ENCODE results near the gene MGME1. TPM values are rescaled to one million over a fixed set of nuclear protein-coding genes. Genes with fewer than 3 reads are reported as not detected.
"Not testable (repeated sequence)": the region's sequence is repeated elsewhere in the genome, so short reads cannot be mapped to it uniquely, and the experiment has no call there.

The MGME1 gene
- polyA plus RNA-seq, 12 donors = 16.4 to 30.5 (median 20.5) TPM; not detected in 1

- DNase-seq = no peak
These were observed 48.0 kb downstream of the MGME1 start for GRCh38 chr20:18016772-18017171.

GRCh38 chr20:18018100-18018499, 49.3 kb downstream of the MGME1 start:
- no peak for DNase-seq

- no peak for DNase-seq
These were observed 50.2 kb downstream of the MGME1 start for GRCh38 chr20:18019068-18019467.

GRCh38 chr20:18020931-18021330, 52.1 kb downstream of the MGME1 start:
- no peak for DNase-seq

GRCh38 chr20:18024606-18025127, 55.8 kb downstream of the MGME1 start:
- DNase-seq = no peak

- not testable (repeated sequence) for DNase-seq
These were observed 58.2 kb downstream of the MGME1 start for GRCh38 chr20:18027011-18027410.

- DNase-seq = no peak
These were observed 61.2 kb downstream of the MGME1 start for GRCh38 chr20:18030020-18030419.

- no peak for DNase-seq
These were observed 62.2 kb downstream of the MGME1 start for GRCh38 chr20:18031050-18031449.

- no peak for DNase-seq
These were observed 63.2 kb downstream of the MGME1 start for GRCh38 chr20:18031888-18032509.

- no peak for DNase-seq
These were observed 64.4 kb downstream of the MGME1 start for GRCh38 chr20:18032977-18033892.

- DNase-seq = no peak
These were observed 65.2 kb downstream of the MGME1 start for GRCh38 chr20:18034039-18034438.

GRCh38 chr20:18039063-18039462, 70.2 kb downstream of the MGME1 start:
- DNase-seq = no peak

Other genes with a start within 250 kb of the MGME1 start
- 100 to 1,000 TPM in 9 of 12 donors, 10 to 100 TPM in 2, not detected in 1; 86.1 to 144 (median 117) TPM for gene SNX5, start 224 bp upstream of the MGME1 start, polyA plus RNA-seq (ENCODE audit: insufficient read length in 12 of 12)
- 1 to 10 TPM in 2 of 12 donors, under 1 TPM in 1, not detected in 9; 0.37 to 2.8 (median 1.2) TPM for gene OVOL2, start 88.9 kb downstream of the MGME1 start, polyA plus RNA-seq (ENCODE audit: insufficient read length in 12 of 12)
- gene KAT14, start 168.8 kb downstream of the MGME1 start, polyA plus RNA-seq (ENCODE audit: insufficient read length in 12 of 12) = 10 to 100 TPM in 11 of 12 donors, not detected in 1; 17.2 to 24.6 (median 19.5) TPM
- gene PET117, start 168.8 kb downstream of the MGME1 start, polyA plus RNA-seq (ENCODE audit: insufficient read length in 12 of 12) = 10 to 100 TPM in 6 of 12 donors, 1 to 10 TPM in 4, not detected in 2; 8.1 to 12.5 (median 10.2) TPM